HG02588 (cell line): ENCODE measurements around the gene ATP2B2.

ENCODE experiments used
- ATAC-seq: cut with Tn5 transposase; IDR thresholded peaks from one replicate; pipeline ENCODE4 v1.9.1; 2021; ENCODE audit warnings: mild to moderate bottlenecking, moderate library complexity; ENCODE audit not compliant: unreplicated experiment

Gene ATP2B2

GRCh38 chr3:10286596-10287295, 218.6 kb downstream of the ATP2B2 start:
- no peak for ATAC-seq

- no peak for ATAC-seq
Measured at GRCh38 chr3:10286133-10286524, 219.3 kb downstream of the ATP2B2 start.

GRCh38 chr3:10285272-10286132, 219.9 kb downstream of the ATP2B2 start:
- no peak for ATAC-seq

GRCh38 chr3:10284496-10284895, 220.9 kb downstream of the ATP2B2 start:
- no peak for ATAC-seq

- ATAC-seq, result no peak
Measured at GRCh38 chr3:10283638-10284037, 221.7 kb downstream of the ATP2B2 start.

GRCh38 chr3:10281951-10282350, 223.4 kb downstream of the ATP2B2 start:
- ATAC-seq, result no peak

- no peak for ATAC-seq
Measured at GRCh38 chr3:10280571-10280970, 224.8 kb downstream of the ATP2B2 start.

GRCh38 chr3:10280177-10280529, 225.2 kb downstream of the ATP2B2 start:
- ATAC-seq, result no peak

GRCh38 chr3:10279384-10280176, 225.8 kb downstream of the ATP2B2 start:
- no peak for ATAC-seq

- ATAC-seq, result no peak
Measured at GRCh38 chr3:10278501-10278900, 226.9 kb downstream of the ATP2B2 start.

GRCh38 chr3:10277115-10277625, 228.2 kb downstream of the ATP2B2 start:
- ATAC-seq, result no peak

GRCh38 chr3:10274601-10275000, 230.8 kb downstream of the ATP2B2 start:
- no peak for ATAC-seq
